Vagina (tissue), 2 donors: ENCODE results near the gene TMBIM1.

ENCODE experiments used
- POLR2A ChIP-seq, 2 donors: fragments of 450-650 bp; IDR thresholded peaks; one replicate each; pipeline ENCODE4 v1.6.1; 2017; ENCODE audit warnings: antibody characterized with exemption in 2 of 2, mild to moderate bottlenecking in 2 of 2, moderate library complexity in 2 of 2
- POLR2AphosphoS5 ChIP-seq, 2 donors: sonication (generic); formaldehyde crosslinking; IDR thresholded peaks; one replicate each; pipeline ENCODE4 v1.9.0; 2017; ENCODE audit warnings: antibody characterized with exemption in 2 of 2, mild to moderate bottlenecking in 2 of 2, low read depth in 1 of 2; ENCODE audit not compliant: insufficient read depth in 1 of 2
- TF ChIP-seq, protein P1 (sequence below), 3 experiments: fragments of 450-650 bp in 2 of 3; fragments of 200-600 bp in 1 of 3; sonication (generic) in 1 of 3; IDR thresholded peaks; one replicate each; pipeline ENCODE4 v1.5.1; 2017 to 2019; ENCODE audit warnings: antibody characterized with exemption in 3 of 3, mild to moderate bottlenecking in 2 of 3, moderate library complexity in 2 of 3

DNA sequence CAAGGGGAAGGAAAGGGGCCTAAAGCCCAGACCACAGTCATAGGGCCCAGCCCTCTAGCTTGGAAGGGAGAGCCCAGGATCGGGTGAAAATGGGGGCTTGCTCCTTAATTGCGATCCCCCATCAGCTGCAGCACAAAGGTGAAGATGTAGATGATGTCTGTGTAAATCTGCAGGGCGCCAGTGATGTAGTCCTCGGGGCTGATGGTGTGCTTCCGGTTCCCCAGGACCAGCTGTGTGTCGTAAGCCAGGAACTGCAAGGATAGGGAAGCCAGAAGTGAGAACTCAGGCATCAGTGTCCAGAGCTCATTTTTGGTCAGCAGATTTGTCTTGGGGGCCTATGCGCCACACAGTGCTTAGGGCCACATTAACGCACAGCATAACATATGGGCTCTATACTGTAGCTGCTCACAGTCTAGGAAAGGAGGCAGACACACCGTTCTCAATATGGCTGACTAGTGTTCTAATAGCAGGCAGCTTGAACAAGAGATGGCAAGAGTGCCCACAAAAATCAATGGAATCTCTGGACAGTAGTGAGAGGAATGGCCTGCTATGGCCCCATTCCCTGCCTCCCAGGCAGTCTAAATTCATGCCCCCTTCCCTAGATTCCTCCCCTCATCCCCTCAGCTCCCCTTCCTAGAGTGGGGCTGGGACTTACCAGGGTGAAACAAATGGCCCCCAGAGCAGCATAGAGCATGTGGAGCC, 16.8 kb downstream of the TMBIM1 start:
- TF ChIP-seq, protein P1, sequence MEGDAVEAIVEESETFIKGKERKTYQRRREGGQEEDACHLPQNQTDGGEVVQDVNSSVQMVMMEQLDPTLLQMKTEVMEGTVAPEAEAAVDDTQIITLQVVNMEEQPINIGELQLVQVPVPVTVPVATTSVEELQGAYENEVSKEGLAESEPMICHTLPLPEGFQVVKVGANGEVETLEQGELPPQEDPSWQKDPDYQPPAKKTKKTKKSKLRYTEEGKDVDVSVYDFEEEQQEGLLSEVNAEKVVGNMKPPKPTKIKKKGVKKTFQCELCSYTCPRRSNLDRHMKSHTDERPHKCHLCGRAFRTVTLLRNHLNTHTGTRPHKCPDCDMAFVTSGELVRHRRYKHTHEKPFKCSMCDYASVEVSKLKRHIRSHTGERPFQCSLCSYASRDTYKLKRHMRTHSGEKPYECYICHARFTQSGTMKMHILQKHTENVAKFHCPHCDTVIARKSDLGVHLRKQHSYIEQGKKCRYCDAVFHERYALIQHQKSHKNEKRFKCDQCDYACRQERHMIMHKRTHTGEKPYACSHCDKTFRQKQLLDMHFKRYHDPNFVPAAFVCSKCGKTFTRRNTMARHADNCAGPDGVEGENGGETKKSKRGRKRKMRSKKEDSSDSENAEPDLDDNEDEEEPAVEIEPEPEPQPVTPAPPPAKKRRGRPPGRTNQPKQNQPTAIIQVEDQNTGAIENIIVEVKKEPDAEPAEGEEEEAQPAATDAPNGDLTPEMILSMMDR (IDR thresholded peaks at IDR 0.05), result no peak
- TF ChIP-seq POLR2AphosphoS5 (IDR thresholded peaks at IDR 0.05; ENCODE audit: insufficient read depth in 1 of 2, low read depth in 1 of 2), result no peak
- TF ChIP-seq POLR2A (IDR thresholded peaks at IDR 0.05), result no peak
